Measurements from ENCODE around the gene MS4A4E. TPM values are rescaled to one million over a fixed set of nuclear protein-coding genes. Genes with fewer than 3 reads are reported as not detected.
"Not testable (repeated sequence)": the region's sequence is repeated elsewhere in the genome, so short reads cannot be mapped to it uniquely, and the experiment has no call there.

MS4A4E gene
- total and polyA plus RNA-seq, 7 experiments from 2014 or later: 0.19 to 9.2 (median 2.1) TPM; not detected in 4

DNA sequence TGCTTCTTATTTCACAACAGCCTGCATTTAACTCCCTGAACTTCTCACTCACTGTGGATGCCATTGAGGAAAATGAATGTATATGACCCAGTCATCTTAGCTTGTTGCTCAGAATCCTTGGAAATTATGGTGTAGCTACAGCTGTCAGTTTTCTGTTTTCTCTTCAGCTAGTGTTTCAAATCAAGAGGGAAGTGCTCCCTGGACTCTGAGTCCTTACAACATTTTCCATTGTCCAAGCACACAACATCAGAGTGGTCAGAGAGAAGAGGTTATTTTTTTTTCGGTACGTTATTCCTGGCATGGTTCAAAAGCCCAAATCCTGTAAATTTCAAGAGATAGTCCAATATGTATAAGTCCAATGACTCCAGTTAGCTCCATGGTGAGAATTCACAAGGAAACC lies 83.7 kb downstream of the MS4A4E start:
- H3K9me3 ChIP-seq (ENCODE audit: control insufficient read depth in 2 of 3, low read length in 3 of 3): no peaks in the 10 kb centered on the region
- Mint-ChIP-seq H3K9me3 (peaks cover 0 to 8% (median 4%) of the 10 kb centered on the region in 11 donors), H3K27me3 (peaks cover 0 to 21% (median 14%) of the 10 kb centered on the region in 5 donors), H3K36me3 (no peaks in the 10 kb centered on the region), H3K27ac (no peak overlapping the region), H3K4me3 (no peak overlapping the region), H3K4me1 (peaks cover 0 to 5% (median 0%) of the 10 kb centered on the region in 7 donors)
- POLR2A ChIA-PET: no interaction called here
- DNase-seq (no peak), ATAC-seq (no peak)
- CTCF ChIA-PET: interaction anchor here (0.6 kb wide), 1 partner anchor 15 kb away, joined by 3 read pairs; no protein-coding TSS in a partner anchor
- H3K27me3 ChIP-seq (ENCODE audit: control insufficient read depth in 2 of 2, insufficient read depth in 2 of 2, low read length in 2 of 2): no peaks in the 10 kb centered on the region
- H3K27ac ChIP-seq (ENCODE audit: low read depth, low read length): no peak overlapping the region
- H3K36me3 ChIP-seq (ENCODE audit: control insufficient read depth in 2 of 3, insufficient read depth in 3 of 3, low read length in 3 of 3): no peaks in the 10 kb centered on the region
- H3K4me1 ChIP-seq (ENCODE audit: control insufficient read depth in 2 of 2, insufficient read depth in 2 of 2, low read length in 2 of 2): no peaks in the 10 kb centered on the region
- H3K4me3 ChIP-seq (ENCODE audit: low read length): no peak overlapping the region
- intact Hi-C loops (cut with micrococcal nuclease): no loop called here

DNA sequence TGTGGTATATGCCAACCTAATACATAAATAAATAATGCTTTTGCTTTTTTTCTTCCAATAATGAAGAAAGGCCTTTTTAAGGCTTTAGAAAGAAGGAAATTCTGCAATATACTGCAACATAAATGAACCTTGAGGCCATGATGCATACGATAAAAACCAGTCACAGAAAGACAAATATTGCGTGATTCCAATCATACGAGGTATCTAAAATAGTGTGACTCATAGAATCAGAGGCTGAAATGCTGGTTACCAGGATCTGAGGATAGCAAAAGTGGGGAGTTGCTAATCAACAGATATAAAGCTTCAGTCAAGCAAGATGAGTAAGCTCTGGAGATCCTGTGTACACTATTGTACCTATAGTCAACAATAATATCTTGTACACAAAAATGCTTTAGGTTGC lies 84.3 kb downstream of the MS4A4E start:
- ATAC-seq: no peak
- DNase-seq: no peak
- Histone ChIP-seq H3K36me3 (ENCODE audit: control insufficient read depth in 2 of 3, insufficient read depth in 3 of 3, low read length in 3 of 3) (no peaks in the 10 kb centered on the region), H3K27ac (ENCODE audit: low read depth, low read length) (no peak overlapping the region), H3K9me3 (ENCODE audit: control insufficient read depth in 2 of 3, low read length in 3 of 3) (no peaks in the 10 kb centered on the region), H3K4me3 (ENCODE audit: low read length) (no peak overlapping the region), H3K4me1 (ENCODE audit: control insufficient read depth in 2 of 2, insufficient read depth in 2 of 2, low read length in 2 of 2) (no peaks in the 10 kb centered on the region), H3K27me3 (ENCODE audit: control insufficient read depth in 2 of 2, insufficient read depth in 2 of 2, low read length in 2 of 2) (no peaks in the 10 kb centered on the region)
- ChIA-PET CTCF (interaction anchor here (0.6 kb wide), 1 partner anchor 16 kb away, joined by 3 read pairs; no protein-coding TSS in a partner anchor), POLR2A (no interaction called here)
- Mint-ChIP-seq H3K9me3 (peaks cover 0 to 8% (median 3%) of the 10 kb centered on the region in 11 donors), H3K4me1 (peaks cover 0 to 5% (median 0%) of the 10 kb centered on the region in 7 donors), H3K36me3 (no peaks in the 10 kb centered on the region), H3K27ac (no peak overlapping the region), H3K4me3 (no peak overlapping the region), H3K27me3 (peaks cover 0 to 21% (median 13%) of the 10 kb centered on the region in 5 donors)
- intact Hi-C loops (cut with micrococcal nuclease): no loop called here

DNA sequence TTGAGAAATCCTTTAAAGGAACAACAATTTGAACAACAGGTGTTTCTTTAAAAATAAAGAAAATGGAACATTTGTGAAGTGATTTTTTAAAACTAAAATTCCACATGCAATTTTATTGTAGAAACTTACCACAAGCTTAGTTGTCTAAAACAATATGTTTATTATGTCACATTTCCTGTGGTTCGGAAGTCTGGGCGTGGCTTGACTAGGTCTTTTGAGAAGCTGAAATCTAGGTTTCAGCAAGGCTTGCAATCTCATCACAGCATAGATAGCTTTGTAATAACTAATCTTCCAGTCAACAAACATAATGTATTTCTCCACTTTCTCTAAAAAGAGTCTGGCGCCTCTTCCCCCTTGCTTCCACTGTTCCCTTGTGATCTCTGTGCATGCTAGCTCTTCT lies 87.0 kb downstream of the MS4A4E start:
- H3K27me3 Mint-ChIP-seq: peaks cover 0 to 21% (median 11%) of the 10 kb centered on the region in 5 donors
- no peak overlapping the region for H3K4me3 ChIP-seq (ENCODE audit: low read length)
- peaks cover 0 to 18% (median 4%) of the 10 kb centered on the region in 11 donors for H3K9me3 Mint-ChIP-seq
- ATAC-seq (no peak), DNase-seq (no peak)
- no peaks in the 10 kb centered on the region for H3K36me3 ChIP-seq (ENCODE audit: control insufficient read depth in 2 of 3, insufficient read depth in 3 of 3, low read length in 3 of 3)
- no peaks in the 10 kb centered on the region for H3K9me3 ChIP-seq (ENCODE audit: control insufficient read depth in 2 of 3, low read length in 3 of 3)
- no peak overlapping the region for H3K4me3 Mint-ChIP-seq
- no peaks in the 10 kb centered on the region for H3K4me1 ChIP-seq (ENCODE audit: control insufficient read depth in 2 of 2, insufficient read depth in 2 of 2, low read length in 2 of 2)
- no peak overlapping the region for H3K27ac Mint-ChIP-seq
- ChIA-PET CTCF (no interaction called here), POLR2A (no interaction called here)
- intact Hi-C loops (cut with micrococcal nuclease): no loop called here
- H3K4me1 Mint-ChIP-seq: peaks cover 0 to 5% (median 0%) of the 10 kb centered on the region in 7 donors
- H3K36me3 Mint-ChIP-seq: no peaks in the 10 kb centered on the region
- H3K27ac ChIP-seq (ENCODE audit: low read depth, low read length): no peak overlapping the region
- no peaks in the 10 kb centered on the region for H3K27me3 ChIP-seq (ENCODE audit: control insufficient read depth in 2 of 2, insufficient read depth in 2 of 2, low read length in 2 of 2)

DNA sequence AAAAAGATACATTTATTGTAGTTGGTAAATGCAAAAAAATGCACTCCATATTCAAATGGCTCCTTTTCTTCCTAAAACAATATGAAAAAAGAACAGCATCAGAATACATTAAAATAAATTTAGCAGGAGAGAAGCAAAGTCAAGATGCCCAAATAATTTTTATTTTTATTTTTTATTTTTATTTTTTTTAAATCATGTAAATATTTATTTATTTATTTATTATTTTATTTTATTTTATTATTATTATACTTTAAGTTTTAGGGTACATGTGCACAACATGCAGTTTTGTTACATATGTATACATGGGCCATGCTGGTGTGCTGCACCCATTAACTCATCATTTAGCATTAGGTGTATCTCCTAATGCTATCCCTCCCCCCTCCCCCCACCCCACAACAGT lies 90.2 kb downstream of the MS4A4E start:
- H3K27ac Mint-ChIP-seq; H3K27me3 ChIP-seq (ENCODE audit: control insufficient read depth in 2 of 2, insufficient read depth in 2 of 2, low read length in 2 of 2); H3K27ac ChIP-seq (ENCODE audit: low read depth, low read length); H3K36me3 Mint-ChIP-seq; POLR2A ChIA-PET; DNase-seq; H3K4me1 ChIP-seq (ENCODE audit: control insufficient read depth in 2 of 2, insufficient read depth in 2 of 2, low read length in 2 of 2); intact Hi-C loops (cut with micrococcal nuclease); H3K4me3 Mint-ChIP-seq; ATAC-seq; H3K4me3 ChIP-seq (ENCODE audit: low read length); H3K4me1 Mint-ChIP-seq; CTCF ChIA-PET; H3K9me3 ChIP-seq (ENCODE audit: control insufficient read depth in 2 of 3, low read length in 3 of 3); H3K36me3 ChIP-seq (ENCODE audit: control insufficient read depth in 2 of 3, insufficient read depth in 3 of 3, low read length in 3 of 3): not testable (repeated sequence)
- Mint-ChIP-seq H3K27me3 (peaks cover 0 to 17% (median 8%) of the 10 kb centered on the region in 5 donors), H3K9me3 (peaks cover 0 to 18% (median 4%) of the 10 kb centered on the region in 11 donors)

DNA sequence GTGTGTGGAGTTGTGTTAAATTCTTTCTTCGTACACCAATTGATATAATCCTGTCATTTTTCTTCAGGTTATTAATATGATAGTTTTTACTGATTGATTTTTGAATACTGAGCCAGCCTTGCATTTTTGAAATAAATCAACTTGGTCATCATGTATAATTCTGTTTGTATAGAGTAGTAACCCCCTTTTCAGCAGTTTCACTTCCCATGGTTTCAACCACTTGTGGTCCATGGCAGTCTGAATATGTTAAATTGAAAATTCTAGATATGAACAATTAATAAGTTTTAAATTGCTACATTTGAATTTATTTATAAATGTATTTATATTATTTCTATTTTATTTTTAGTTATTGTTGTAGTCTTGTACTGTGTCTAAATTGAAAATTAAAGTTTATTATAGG lies 92.7 kb downstream of the MS4A4E start:
- H3K27ac ChIP-seq (ENCODE audit: low read depth, low read length): no peak overlapping the region
- ChIA-PET CTCF (no interaction called here), POLR2A (no interaction called here)
- Mint-ChIP-seq H3K9me3 (peaks cover 0 to 11% (median 2%) of the 10 kb centered on the region in 11 donors), H3K27ac (no peak overlapping the region), H3K4me1 (no peaks in the 10 kb centered on the region), H3K36me3 (no peaks in the 10 kb centered on the region), H3K4me3 (no peak overlapping the region), H3K27me3 (peaks cover 0 to 8% (median 0%) of the 10 kb centered on the region in 5 donors)
- H3K9me3 ChIP-seq (ENCODE audit: control insufficient read depth in 2 of 3, low read length in 3 of 3): no peaks in the 10 kb centered on the region
- H3K4me1 ChIP-seq (ENCODE audit: control insufficient read depth in 2 of 2, insufficient read depth in 2 of 2, low read length in 2 of 2): no peaks in the 10 kb centered on the region
- no peak for ATAC-seq
- H3K36me3 ChIP-seq (ENCODE audit: control insufficient read depth in 2 of 3, insufficient read depth in 3 of 3, low read length in 3 of 3): no peaks in the 10 kb centered on the region
- no peak overlapping the region for H3K4me3 ChIP-seq (ENCODE audit: low read length)
- no peak for DNase-seq
- intact Hi-C loops (cut with micrococcal nuclease): no loop called here
- H3K27me3 ChIP-seq (ENCODE audit: control insufficient read depth in 2 of 2, insufficient read depth in 2 of 2, low read length in 2 of 2): no peaks in the 10 kb centered on the region

Small RNAs within 50 kb of the gene (microRNA-seq; reads per million reads assigned to microRNA genes)
- gene MIR6503 (ENCODE audit: borderline microRNAs expressed): not detected

Other genes starting within 250 kb of the MS4A4E start
- gene OOSP4B, start 226.0 kb downstream of the MS4A4E start, total RNA-seq: not detected
- gene OOSP4B, start 226.0 kb downstream of the MS4A4E start, polyA plus RNA-seq: not detected
- not detected for gene OOSP2, start 202.7 kb downstream of the MS4A4E start, total RNA-seq
- gene OOSP2, start 202.7 kb downstream of the MS4A4E start, polyA plus RNA-seq: not detected
- 1 to 10 TPM in 2 of 5 experiments, not detected in 3; 4.2 to 9.9 TPM for gene MS4A3, start 186.5 kb downstream of the MS4A4E start, total RNA-seq
- not detected for gene MS4A3, start 186.5 kb downstream of the MS4A4E start, polyA plus RNA-seq
- 1 to 10 TPM in 2 of 5 experiments, not detected in 3; 2.3 to 7.6 TPM for gene MS4A2, start 154.5 kb downstream of the MS4A4E start, total RNA-seq
- not detected for gene MS4A2, start 154.5 kb downstream of the MS4A4E start, polyA plus RNA-seq
- 100 to 1,000 TPM in 1 of 5 experiments, 10 to 100 TPM in 1, 1 to 10 TPM in 2, not detected in 1; 6.5 to 151 (median 11.5) TPM for gene MS4A6A, start 60.1 kb downstream of the MS4A4E start, total RNA-seq
- gene MS4A6A, start 60.1 kb downstream of the MS4A4E start, polyA plus RNA-seq: under 1 TPM; 0.28 to 0.82 TPM
- 1 to 10 TPM in 1 of 5 experiments, under 1 TPM in 3, not detected in 1; 0.62 to 6.9 (median 0.87) TPM for gene MS4A4A, start 37.5 kb upstream of the MS4A4E start, total RNA-seq
- not detected for gene MS4A4A, start 37.5 kb upstream of the MS4A4E start, polyA plus RNA-seq
- not detected for gene MS4A6E, start 84.1 kb upstream of the MS4A4E start, total RNA-seq
- not detected for gene MS4A6E, start 84.1 kb upstream of the MS4A4E start, polyA plus RNA-seq
- 10 to 100 TPM in 1 of 5 experiments, 1 to 10 TPM in 3, not detected in 1; 3.2 to 83.4 (median 3.8) TPM for gene MS4A7, start 135.4 kb upstream of the MS4A4E start, total RNA-seq
- under 1 TPM in 1 of 2 donors, not detected in 1; 0.22 TPM for gene MS4A7, start 135.4 kb upstream of the MS4A4E start, polyA plus RNA-seq
- 1 to 10 TPM in 1 of 5 experiments, under 1 TPM in 2, not detected in 2; 0.13 to 5.6 (median 0.37) TPM for gene MS4A14, start 153.3 kb upstream of the MS4A4E start, total RNA-seq
- gene MS4A14, start 153.3 kb upstream of the MS4A4E start, polyA plus RNA-seq: not detected
- not detected for gene MS4A5, start 186.4 kb upstream of the MS4A4E start, total RNA-seq
- gene MS4A5, start 186.4 kb upstream of the MS4A4E start, polyA plus RNA-seq: not detected
- gene MS4A1, start 212.7 kb upstream of the MS4A4E start, total RNA-seq: 10 to 100 TPM in 1 of 5 experiments, 1 to 10 TPM in 3, not detected in 1; 1.4 to 22.1 (median 1.6) TPM
- 1 to 10 TPM in 1 of 2 donors, under 1 TPM in 1; 0.92 to 1.2 TPM for gene MS4A1, start 212.7 kb upstream of the MS4A4E start, polyA plus RNA-seq
- not detected for gene MS4A12, start 249.6 kb upstream of the MS4A4E start, total RNA-seq
- not detected for gene MS4A12, start 249.6 kb upstream of the MS4A4E start, polyA plus RNA-seq